ENCODE results near the gene PEX14.

PEX14 gene

GRCh38 chr1:10614377-10615225 lies 139.9 kb downstream of the PEX14 start:
- DNase-seq (ENCODE audit: low read depth in 3 of 3, low spot score in 1 of 3), result no peak

GRCh38 chr1:10615332-10615731 lies 140.6 kb downstream of the PEX14 start:
- DNase-seq (ENCODE audit: low read depth in 3 of 3, low spot score in 1 of 3), result no peak

GRCh38 chr1:10615932-10616671 lies 141.4 kb downstream of the PEX14 start:
- no peak for DNase-seq (ENCODE audit: low read depth in 3 of 3, low spot score in 1 of 3)

- no peak for DNase-seq (ENCODE audit: low read depth in 3 of 3, low spot score in 1 of 3)
Observed at GRCh38 chr1:10616696-10617095, 141.9 kb downstream of the PEX14 start.

GRCh38 chr1:10617318-10617717 lies 142.6 kb downstream of the PEX14 start:
- DNase-seq (ENCODE audit: low read depth in 3 of 3, low spot score in 1 of 3), result no peak

- no peak for DNase-seq (ENCODE audit: low read depth in 3 of 3, low spot score in 1 of 3)
Observed at GRCh38 chr1:10617931-10618885, 143.5 kb downstream of the PEX14 start.

GRCh38 chr1:10620776-10621175 lies 146.0 kb downstream of the PEX14 start:
- DNase-seq (ENCODE audit: low read depth in 3 of 3, low spot score in 1 of 3), result no peak

GRCh38 chr1:10621906-10622305 lies 147.2 kb downstream of the PEX14 start:
- DNase-seq (ENCODE audit: low read depth in 3 of 3, low spot score in 1 of 3), result no peak

GRCh38 chr1:10622910-10623685 lies 148.3 kb downstream of the PEX14 start:
- DNase-seq (ENCODE audit: low read depth in 3 of 3, low spot score in 1 of 3), result no peak

GRCh38 chr1:10623686-10624145 lies 149.0 kb downstream of the PEX14 start:
- DNase-seq (ENCODE audit: low read depth in 3 of 3, low spot score in 1 of 3), result no peak

- no peak for DNase-seq (ENCODE audit: low read depth in 3 of 3, low spot score in 1 of 3)
Observed at GRCh38 chr1:10624256-10625050, 149.7 kb downstream of the PEX14 start.

GRCh38 chr1:10625076-10625475 lies 150.3 kb downstream of the PEX14 start:
- DNase-seq (ENCODE audit: low read depth in 3 of 3, low spot score in 1 of 3), result no peak

- DNase-seq (ENCODE audit: low read depth in 3 of 3, low spot score in 1 of 3), result no peak
Observed at GRCh38 chr1:10625554-10625953, 150.8 kb downstream of the PEX14 start.

GRCh38 chr1:10626131-10626731 lies 151.5 kb downstream of the PEX14 start:
- DNase-seq (ENCODE audit: low read depth in 3 of 3, low spot score in 1 of 3), result no peak

- no peak for DNase-seq (ENCODE audit: low read depth in 3 of 3, low spot score in 1 of 3)
Observed at GRCh38 chr1:10626791-10627410, 152.2 kb downstream of the PEX14 start.

- DNase-seq (ENCODE audit: low read depth in 3 of 3, low spot score in 1 of 3), result no peak
Observed at GRCh38 chr1:10628685-10629084, 153.9 kb downstream of the PEX14 start.

GRCh38 chr1:10629091-10629815 lies 154.5 kb downstream of the PEX14 start:
- DNase-seq (ENCODE audit: low read depth in 3 of 3, low spot score in 1 of 3), result no peak
